CD4-positive, alpha-beta T cell (primary cell): ENCODE data around the gene HES1. TPM values are rescaled to one million over a fixed set of nuclear protein-coding genes. Genes with fewer than 3 reads are reported as not detected.
A peak's percentile ranks its signal among the peaks of the same experiment; 100 is the strongest.

Source experiments
- ATAC-seq: fragments of 200-7000 bp; cut with Tn5 transposase; one replicate; pipeline ENCODE4 v1.10.0; 2022; ENCODE audit warnings: mild to moderate bottlenecking; ENCODE audit not compliant: poor library complexity
- CTCF ChIA-PET: fragments of 350-600 bp; sonication (Branson Sonifier 250); formaldehyde crosslinking; loops from one replicate; lab custom pipeline; 2021; ENCODE audit warnings: antibody characterized with exemption, inconsistent platforms; lab: Charles Lee
- POLR2A ChIA-PET: fragments of 350-600 bp; sonication (Branson Sonifier 250); formaldehyde crosslinking; loops from one replicate; lab custom pipeline; 2021; ENCODE audit warnings: antibody characterized with exemption, inconsistent platforms; lab: Charles Lee
- DNase-seq, 14 experiments: peaks; one replicate each; pipeline ENCODE4 v3.0.0-alpha.2; 2013 to 2020; ENCODE audit warnings: mixed read lengths in 2 of 14
- H3K27ac ChIP-seq, 2 donors: one replicate each; pipeline versions ENCODE4 v1.5.1 to v1.7.0; 2013; ENCODE audit warnings: low read length in 2 of 2, low read depth in 1 of 2, mild to moderate bottlenecking in 1 of 2
- H3K27me3 ChIP-seq, 2 experiments: 1 replicate in 1 of 2; 2 replicates in 1 of 2; pipeline versions ENCODE4 v1.6.1 to v1.7.0; 2013; ENCODE audit warnings: low read length in 2 of 2, control low read depth in 1 of 2, mild to moderate bottlenecking in 1 of 2, moderate library complexity in 1 of 2; ENCODE audit not compliant: insufficient read depth in 2 of 2, control insufficient read depth in 1 of 2
- H3K36me3 ChIP-seq: one replicate; pipeline ENCODE4 v1.6.1; 2013; ENCODE audit warnings: low read length, control low read depth; ENCODE audit not compliant: insufficient read depth
- H3K4me1 ChIP-seq: one replicate; pipeline ENCODE4 v1.6.1; 2013; ENCODE audit warnings: low read length, control low read depth; ENCODE audit not compliant: insufficient read depth
- H3K4me3 ChIP-seq: one replicate; pipeline ENCODE4 v1.5.1; 2013; ENCODE audit warnings: mild to moderate bottlenecking, low read length, moderate library complexity
- H3K9me3 ChIP-seq, 2 experiments: 1 replicate in 1 of 2; 2 replicates in 1 of 2; pipeline versions ENCODE4 v1.6.1 to v1.7.0; 2013; ENCODE audit warnings: low read length in 2 of 2, mild to moderate bottlenecking in 2 of 2, control low read depth in 1 of 2, moderate library complexity in 1 of 2; ENCODE audit not compliant: control insufficient read depth in 1 of 2, insufficient read depth in 1 of 2
- H3K27ac Mint-ChIP-seq: one replicate; pipeline ENCODE4 v1.8.0; 2020; ENCODE audit warnings: mixed read lengths
- H3K27me3 Mint-ChIP-seq: one replicate; pipeline ENCODE4 v1.8.0; 2021; ENCODE audit warnings: mixed read lengths
- H3K36me3 Mint-ChIP-seq: one replicate; pipeline ENCODE4 v1.8.0; 2021; ENCODE audit warnings: low read depth, mixed read lengths
- H3K4me1 Mint-ChIP-seq: one replicate; pipeline ENCODE4 v1.8.0; 2021; ENCODE audit warnings: low read depth, mixed read lengths
- H3K4me3 Mint-ChIP-seq: one replicate; pipeline ENCODE4 v1.8.0; 2020; ENCODE audit warnings: mild to moderate bottlenecking, mixed read lengths
- H3K9me3 Mint-ChIP-seq: one replicate; pipeline ENCODE4 v1.8.0; 2020; ENCODE audit warnings: mixed read lengths
- CTCF ChIP-seq: fragments of 200-600 bp; IDR thresholded peaks from one replicate; pipeline ENCODE4 v1.8.0; 2022; ENCODE audit warnings: antibody characterized with exemption, mild to moderate bottlenecking
- intact Hi-C, 2 experiments: fragments of 100-400 bp; cut with DNase I in 1 of 2; cut with micrococcal nuclease in 1 of 2; formaldehyde crosslinking; loops; one replicate each; pipeline versions ENCODE4 v1.15.1 to v1.9.0; 2023 to 2025; cut with DNase I, micrococcal nuclease
- total RNA-seq, 174 experiments: library from RNA in 2 of 174; stranded (reverse) in 2 of 174; gene quantifications; one replicate each; pipeline ENCODE4 v1.2.3 and lab custom pipeline; 2021 to 2026

HES1 gene
- total RNA-seq, 2 experiments from 2014 or later = 0.89 to 1.5 TPM

- peak; percentile 59 for ATAC-seq
- intact Hi-C loops = no loop called here
- DNase-seq = peak in 13 of 14 experiments; percentile 22 to 76 (median 50)
- no peaks in the 10 kb centered on the region for H3K36me3 Mint-ChIP-seq
- Histone ChIP-seq H3K36me3 (no peaks in the 10 kb centered on the region), H3K4me3 (peak overlapping the region; percentile 29), H3K27me3 (peaks cover 30 to 31% of the 10 kb centered on the region in 2 experiments), H3K27ac (no peak overlapping the region), H3K4me1 (peaks cover 35% of the 10 kb centered on the region), H3K9me3 (peaks cover 0 to 6% of the 10 kb centered on the region in 2 experiments)
- H3K27me3 Mint-ChIP-seq = peaks cover 25% of the 10 kb centered on the region
- CTCF ChIA-PET = no interaction called here
- POLR2A ChIA-PET = interaction anchor here (1.0 kb wide), 2 partner anchors 165 to 255 kb away, joined by 3 read pairs; no protein-coding TSS in a partner anchor
- peak overlapping the region; percentile 71 for H3K4me3 Mint-ChIP-seq
- peak overlapping the region; percentile 19 for H3K27ac Mint-ChIP-seq
- no peak for TF ChIP-seq CTCF
- no peaks in the 10 kb centered on the region for H3K9me3 Mint-ChIP-seq
- H3K4me1 Mint-ChIP-seq = peaks cover 31% of the 10 kb centered on the region
Measured at GRCh38 chr3:194141415-194142155, 5.6 kb downstream of the HES1 start.

DNA sequence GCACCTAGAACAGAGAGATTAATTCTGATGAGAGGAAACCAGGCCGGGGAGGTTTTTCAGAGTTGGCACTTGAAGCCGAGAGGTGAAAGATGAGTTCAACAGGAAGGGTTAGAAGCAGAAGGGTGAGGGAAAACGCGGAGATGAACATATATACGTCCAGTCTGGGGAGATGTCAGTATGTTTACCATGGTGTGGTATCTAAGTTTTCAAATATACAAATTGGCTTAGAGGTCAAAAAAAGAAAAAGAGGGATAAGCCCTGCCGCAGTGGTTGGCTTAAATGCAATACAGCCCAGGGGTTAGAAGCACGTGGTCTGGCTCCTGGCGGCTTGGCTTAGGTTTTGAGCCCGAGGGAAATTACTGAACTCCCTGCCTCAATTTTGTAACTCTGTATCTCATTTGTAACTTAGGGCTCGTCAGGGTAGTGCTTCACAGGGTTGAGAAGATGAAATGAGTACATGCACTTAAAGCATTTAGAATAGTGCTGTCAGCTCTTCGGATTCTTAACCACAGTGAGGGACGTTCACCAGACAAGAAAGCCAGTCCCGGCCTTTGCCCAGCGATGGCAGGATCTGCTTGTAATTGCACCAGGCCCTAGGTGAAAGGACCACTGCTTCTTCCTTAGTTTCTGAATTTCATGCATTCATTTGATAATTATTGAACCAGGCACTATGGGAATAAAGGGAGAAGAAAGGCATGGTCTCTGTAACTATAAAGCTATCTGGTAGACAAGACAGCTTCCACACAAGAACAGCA is 6.4 kb downstream of the HES1 start:
- peaks cover 24 to 30% of the 10 kb centered on the region in 2 experiments for H3K27me3 ChIP-seq

DNA sequence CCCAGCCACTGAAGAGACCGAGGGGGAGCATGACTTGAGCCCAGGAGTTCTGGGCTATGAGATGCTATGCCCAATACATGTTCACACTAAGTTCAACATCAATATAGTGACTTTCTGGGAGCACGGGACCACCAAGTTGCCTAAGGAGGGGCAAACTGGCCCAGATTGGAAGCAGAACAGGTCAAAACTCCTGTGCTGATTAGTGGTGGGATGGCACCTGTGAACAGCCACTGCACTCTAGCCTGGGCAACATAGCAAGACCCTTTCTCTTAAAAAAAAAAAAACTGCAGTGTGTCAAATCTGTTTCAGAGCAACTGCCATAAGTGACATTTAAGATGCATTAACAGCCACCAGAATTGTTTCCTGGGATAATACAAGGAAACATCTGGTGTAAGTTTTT is 9.8 kb downstream of the HES1 start:
- peaks cover 3 to 12% of the 10 kb centered on the region in 2 experiments for H3K27me3 ChIP-seq
- DNase-seq (no peak), ATAC-seq (no peak)
- no peaks in the 10 kb centered on the region for H3K36me3 ChIP-seq
- peaks cover 10% of the 10 kb centered on the region for H3K4me1 Mint-ChIP-seq
- H3K9me3 Mint-ChIP-seq = no peaks in the 10 kb centered on the region
- no peaks in the 10 kb centered on the region for H3K36me3 Mint-ChIP-seq
- intact Hi-C loops = no loop called here
- H3K4me1 ChIP-seq = peaks cover 17% of the 10 kb centered on the region
- no peak overlapping the region for H3K4me3 Mint-ChIP-seq
- H3K9me3 ChIP-seq = peaks cover 0 to 3% of the 10 kb centered on the region in 2 experiments
- peaks cover 22% of the 10 kb centered on the region for H3K27me3 Mint-ChIP-seq
- H3K27ac ChIP-seq = no peak overlapping the region
- no peak overlapping the region for H3K27ac Mint-ChIP-seq
- ChIA-PET CTCF (no interaction called here), POLR2A (no interaction called here)
- H3K4me3 ChIP-seq = no peak overlapping the region
- no peak for TF ChIP-seq CTCF

More for the DNA sequence above, 6.4 kb downstream of the HES1 start:
- peaks cover 28% of the 10 kb centered on the region for H3K4me1 ChIP-seq
- Mint-ChIP-seq H3K4me3 (peak overlapping the region; percentile 71), H3K4me1 (peaks cover 24% of the 10 kb centered on the region), H3K27me3 (peaks cover 18% of the 10 kb centered on the region), H3K27ac (peak overlapping the region; percentile 19), H3K36me3 (no peaks in the 10 kb centered on the region), H3K9me3 (no peaks in the 10 kb centered on the region)
- no peaks in the 10 kb centered on the region for H3K36me3 ChIP-seq
- ChIA-PET CTCF (no interaction called here), POLR2A (no interaction called here)
- peak overlapping the region; percentile 29 for H3K4me3 ChIP-seq
- peaks cover 0 to 6% of the 10 kb centered on the region in 2 experiments for H3K9me3 ChIP-seq
- no peak for TF ChIP-seq CTCF
- no peak overlapping the region for H3K27ac ChIP-seq
- intact Hi-C loops = no loop called here
- ATAC-seq = no peak
- DNase-seq = no peak
